RCC 7860 (cell line): Measurements from ENCODE around the gene DDX6.
"Not testable (repeated sequence)": the region's sequence is repeated elsewhere in the genome, so short reads cannot be mapped to it uniquely, and the experiment has no call there.

Experiments
- DNase-seq: peaks from one replicate; pipeline ENCODE4 v3.0.0-alpha.2; 2015; ENCODE audit warnings: low spot score
- FAIRE-seq: peaks from 2 replicates; lab custom pipeline; 2012; peaks lifted over from hg19 to GRCh38; lab: Jason Lieb, UNC

DDX6 gene

GRCh38 chr11:118791111-118791960 lies at the start of gene DDX6:
TSS of gene DDX6 (minus strand) at chr11:118791164. CDS start at chr11:118786251, 4,913 bp downstream.
- FAIRE-seq = no peak

GRCh38 chr11:118838905-118839553 lies 48.1 kb upstream of the DDX6 start:
- FAIRE-seq (no peak), DNase-seq (no peak)

More at GRCh38 chr11:118791111-118791960, at the start of gene DDX6:
- DNase-seq = peak; percentile 62

- FAIRE-seq = no peak
Measured at GRCh38 chr11:118837868-118838267, 46.9 kb upstream of the DDX6 start.

GRCh38 chr11:118834427-118835028 lies 43.6 kb upstream of the DDX6 start:
- DNase-seq (no peak), FAIRE-seq (no peak)

More at GRCh38 chr11:118837868-118838267, 46.9 kb upstream of the DDX6 start:
- DNase-seq = no peak

GRCh38 chr11:118827118-118827517 lies 36.2 kb upstream of the DDX6 start:
- no peak for FAIRE-seq
- DNase-seq = no peak

GRCh38 chr11:118822936-118823510 lies 32.1 kb upstream of the DDX6 start:
- not testable (repeated sequence) for FAIRE-seq, DNase-seq

- DNase-seq (peak; percentile 76), FAIRE-seq (no peak)
Measured at GRCh38 chr11:118820412-118821357, 29.7 kb upstream of the DDX6 start.

GRCh38 chr11:118820025-118820379 lies 29.0 kb upstream of the DDX6 start:
- not testable (repeated sequence) for DNase-seq, FAIRE-seq

GRCh38 chr11:118819334-118820024 lies 28.5 kb upstream of the DDX6 start:
- FAIRE-seq (no peak), DNase-seq (no peak)

- FAIRE-seq = peak; percentile 45
Measured at GRCh38 chr11:118818130-118818529, 27.2 kb upstream of the DDX6 start.

GRCh38 chr11:118813551-118813950 lies 22.6 kb upstream of the DDX6 start:
- no peak for FAIRE-seq

More at GRCh38 chr11:118818130-118818529, 27.2 kb upstream of the DDX6 start:
- DNase-seq = no peak

GRCh38 chr11:118812485-118812884 lies 21.5 kb upstream of the DDX6 start:
- DNase-seq (no peak), FAIRE-seq (no peak)

More at GRCh38 chr11:118813551-118813950, 22.6 kb upstream of the DDX6 start:
- DNase-seq = no peak

GRCh38 chr11:118807800-118808778 lies 17.1 kb upstream of the DDX6 start:
- DNase-seq (no peak), FAIRE-seq (no peak)

GRCh38 chr11:118806400-118806799 lies 15.4 kb upstream of the DDX6 start:
- DNase-seq = no peak
- no peak for FAIRE-seq

- DNase-seq (no peak), FAIRE-seq (no peak)
Measured at GRCh38 chr11:118804094-118804493, 13.1 kb upstream of the DDX6 start.

GRCh38 chr11:118799372-118799771 lies 8.4 kb upstream of the DDX6 start:
- FAIRE-seq (no peak), DNase-seq (no peak)

- DNase-seq (no peak), FAIRE-seq (no peak)
Measured at GRCh38 chr11:118797510-118797909, 6.5 kb upstream of the DDX6 start.

GRCh38 chr11:118792570-118793124 lies 1.7 kb upstream of the DDX6 start:
- FAIRE-seq = no peak
- DNase-seq = peak; percentile 38
